Measurements from ENCODE around the gene PIK3AP1.

DNA sequence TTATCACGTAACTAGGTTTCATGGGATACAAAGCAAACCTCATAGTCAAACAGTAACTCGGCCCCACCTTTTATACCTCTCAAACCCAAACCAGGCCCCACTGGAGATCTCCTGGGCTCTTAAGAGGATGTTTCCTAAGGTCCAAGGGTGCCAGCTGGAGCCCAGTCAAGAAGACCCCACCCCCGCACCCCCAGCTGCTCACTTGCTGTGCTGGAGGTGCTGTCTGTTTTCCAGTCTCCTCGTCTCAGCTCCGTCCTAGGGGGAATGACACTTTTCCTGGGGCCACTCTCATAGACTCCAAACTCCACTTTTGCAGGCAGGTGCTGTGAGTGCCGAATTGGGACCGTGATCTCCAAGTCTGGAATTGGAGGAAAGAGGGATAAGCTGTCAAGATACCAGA lies 110.8 kb downstream of the PIK3AP1 start:
- TF ChIP-seq, protein P1, sequence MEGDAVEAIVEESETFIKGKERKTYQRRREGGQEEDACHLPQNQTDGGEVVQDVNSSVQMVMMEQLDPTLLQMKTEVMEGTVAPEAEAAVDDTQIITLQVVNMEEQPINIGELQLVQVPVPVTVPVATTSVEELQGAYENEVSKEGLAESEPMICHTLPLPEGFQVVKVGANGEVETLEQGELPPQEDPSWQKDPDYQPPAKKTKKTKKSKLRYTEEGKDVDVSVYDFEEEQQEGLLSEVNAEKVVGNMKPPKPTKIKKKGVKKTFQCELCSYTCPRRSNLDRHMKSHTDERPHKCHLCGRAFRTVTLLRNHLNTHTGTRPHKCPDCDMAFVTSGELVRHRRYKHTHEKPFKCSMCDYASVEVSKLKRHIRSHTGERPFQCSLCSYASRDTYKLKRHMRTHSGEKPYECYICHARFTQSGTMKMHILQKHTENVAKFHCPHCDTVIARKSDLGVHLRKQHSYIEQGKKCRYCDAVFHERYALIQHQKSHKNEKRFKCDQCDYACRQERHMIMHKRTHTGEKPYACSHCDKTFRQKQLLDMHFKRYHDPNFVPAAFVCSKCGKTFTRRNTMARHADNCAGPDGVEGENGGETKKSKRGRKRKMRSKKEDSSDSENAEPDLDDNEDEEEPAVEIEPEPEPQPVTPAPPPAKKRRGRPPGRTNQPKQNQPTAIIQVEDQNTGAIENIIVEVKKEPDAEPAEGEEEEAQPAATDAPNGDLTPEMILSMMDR (IDR thresholded peaks at IDR 0.05), result no peak
- TF ChIP-seq POLR2AphosphoS5 (IDR thresholded peaks at IDR 0.05) (no peak), POLR2A (IDR thresholded peaks at IDR 0.05) (no peak), EP300 (IDR thresholded peaks at IDR 0.05) (no peak)
